Astrocyte (in vitro differentiated cells and primary cell): ENCODE measurements around the gene SUGCT. TPM values are rescaled to one million over a fixed set of nuclear protein-coding genes. Genes with fewer than 3 reads are reported as not detected.

Experiments used
- DNase-seq: peaks from one replicate; pipeline ENCODE4 v3.0.0-alpha.2; 2010; ENCODE audit warnings: low read depth
- FAIRE-seq: peaks from 2 replicates; lab custom pipeline; 2011; peaks lifted over from hg19 to GRCh38; lab: Jason Lieb, UNC
- H2AFZ ChIP-seq: 2 replicates; pipeline ENCODE4 v1.6.0; 2012; ENCODE audit warnings: low read depth, low read length, inconsistent platforms
- H3K27ac ChIP-seq: 2 replicates; pipeline ENCODE4 v1.5.1; 2011; ENCODE audit warnings: low read depth, low read length, inconsistent platforms
- H3K27me3 ChIP-seq: 2 replicates; pipeline ENCODE4 v1.6.0; 2011; ENCODE audit warnings: low read length, inconsistent platforms; ENCODE audit not compliant: insufficient read depth
- H3K36me3 ChIP-seq: 2 replicates; pipeline ENCODE4 v1.5.1; 2011; ENCODE audit warnings: low read length, inconsistent platforms; ENCODE audit not compliant: insufficient read depth
- H3K4me1 ChIP-seq: 2 replicates; pipeline ENCODE4 v1.5.1; 2011; ENCODE audit warnings: low read length, inconsistent platforms; ENCODE audit not compliant: insufficient read depth
- H3K4me2 ChIP-seq: 2 replicates; pipeline ENCODE4 v1.6.0; 2012; ENCODE audit warnings: low read length, inconsistent platforms
- H3K4me3 ChIP-seq: 2 replicates; pipeline ENCODE4 v1.5.1; 2011; ENCODE audit warnings: low read depth, mild to moderate bottlenecking, low read length, inconsistent platforms; ENCODE audit not compliant: insufficient read depth
- H3K79me2 ChIP-seq: 2 replicates; pipeline ENCODE4 v1.6.0; 2012; ENCODE audit warnings: mild to moderate bottlenecking, low read length, inconsistent platforms; ENCODE audit not compliant: insufficient read depth
- H3K9ac ChIP-seq: 2 replicates; pipeline ENCODE4 v1.6.0; 2012; ENCODE audit warnings: mild to moderate bottlenecking, low read length, inconsistent platforms
- H3K9me3 ChIP-seq: 2 replicates; pipeline ENCODE4 v1.5.1; 2012; ENCODE audit warnings: low read depth, mild to moderate bottlenecking, low read length, inconsistent platforms; ENCODE audit not compliant: insufficient read depth
- H4K20me1 ChIP-seq: 2 replicates; pipeline ENCODE4 v1.6.0; 2012; ENCODE audit warnings: low read length, inconsistent platforms; ENCODE audit not compliant: insufficient read depth
- H3K27ac Mint-ChIP-seq: one replicate; pipeline ENCODE4 v1.8.0; 2021; ENCODE audit warnings: mild to moderate bottlenecking, mixed read lengths; ENCODE audit not compliant: unreplicated experiment
- H3K27me3 Mint-ChIP-seq: one replicate; pipeline ENCODE4 v1.8.0; 2021; ENCODE audit warnings: low read depth, mixed read lengths; ENCODE audit not compliant: unreplicated experiment
- H3K36me3 Mint-ChIP-seq: one replicate; pipeline ENCODE4 v1.8.0; 2021; ENCODE audit warnings: low read depth, mixed read lengths; ENCODE audit not compliant: unreplicated experiment
- H3K4me1 Mint-ChIP-seq: one replicate; pipeline ENCODE4 v1.8.0; 2021; ENCODE audit warnings: low read depth, mixed read lengths; ENCODE audit not compliant: unreplicated experiment
- H3K4me3 Mint-ChIP-seq: one replicate; pipeline ENCODE4 v1.8.0; 2021; ENCODE audit warnings: mild to moderate bottlenecking, moderate library complexity, mixed read lengths; ENCODE audit not compliant: unreplicated experiment
- H3K9me3 Mint-ChIP-seq: one replicate; pipeline ENCODE4 v1.8.0; 2021; ENCODE audit warnings: mild to moderate bottlenecking, mixed read lengths; ENCODE audit not compliant: unreplicated experiment
- CTCF ChIP-seq: IDR thresholded peaks from 2 replicates; pipeline ENCODE4 v1.5.1; 2011; ENCODE audit warnings: low read depth, mild to moderate bottlenecking, inconsistent platforms, low read length, moderate library complexity; ENCODE audit not compliant: insufficient read depth
- EZH2 ChIP-seq: IDR thresholded peaks from 2 replicates; pipeline ENCODE4 v1.6.1; 2012; ENCODE audit warnings: mild to moderate bottlenecking, low read length, inconsistent platforms; ENCODE audit not compliant: insufficient read depth
- total RNA-seq: library from RNA; stranded (reverse); gene quantifications from 2 replicates; pipeline ENCODE4 v1.2.1, GENCODE V29; 2021

Gene SUGCT
- total RNA-seq, 1 donor from 2014 or later = 15.5 TPM

- Mint-ChIP-seq H3K27me3 (no peaks in the 10 kb centered on the region), H3K9me3 (no peaks in the 10 kb centered on the region), H3K27ac (no peak overlapping the region), H3K36me3 (no peaks in the 10 kb centered on the region), H3K4me3 (no peak overlapping the region), H3K4me1 (peaks cover 14% of the 10 kb centered on the region)
- Histone ChIP-seq H3K4me2 (no peak overlapping the region), H4K20me1 (no peaks in the 10 kb centered on the region), H3K27ac (no peak overlapping the region), H3K4me3 (no peak overlapping the region), H2AFZ (no peak overlapping the region), H3K9me3 (no peaks in the 10 kb centered on the region), H3K27me3 (no peaks in the 10 kb centered on the region), H3K79me2 (no peaks in the 10 kb centered on the region), H3K36me3 (no peaks in the 10 kb centered on the region), H3K4me1 (no peaks in the 10 kb centered on the region), H3K9ac (no peak overlapping the region)
- no peak for FAIRE-seq
- no peak for DNase-seq
- TF ChIP-seq CTCF = no peak
- no peak for TF ChIP-seq EZH2
These were observed 397.2 kb downstream of the SUGCT start for GRCh38 chr7:40531956-40532355.

- H3K79me2 ChIP-seq = no peaks in the 10 kb centered on the region
- H3K27ac ChIP-seq = no peak overlapping the region
- H4K20me1 ChIP-seq = no peaks in the 10 kb centered on the region
- H3K9ac ChIP-seq = no peak overlapping the region
- H3K27me3 ChIP-seq = no peaks in the 10 kb centered on the region
- H2AFZ ChIP-seq = no peak overlapping the region
- Mint-ChIP-seq H3K36me3 (no peaks in the 10 kb centered on the region), H3K4me3 (no peak overlapping the region), H3K4me1 (peaks cover 7% of the 10 kb centered on the region), H3K27me3 (no peaks in the 10 kb centered on the region), H3K9me3 (no peaks in the 10 kb centered on the region), H3K27ac (no peak overlapping the region)
- no peak overlapping the region for H3K4me3 ChIP-seq
- TF ChIP-seq EZH2 = no peak
- TF ChIP-seq CTCF = no peak
- DNase-seq (no peak), FAIRE-seq (no peak)
- H3K9me3 ChIP-seq = no peaks in the 10 kb centered on the region
- no peaks in the 10 kb centered on the region for H3K36me3 ChIP-seq
- H3K4me1 ChIP-seq = no peaks in the 10 kb centered on the region
- no peak overlapping the region for H3K4me2 ChIP-seq
These were observed 400.9 kb downstream of the SUGCT start for GRCh38 chr7:40535678-40536077.

- H4K20me1 ChIP-seq = no peaks in the 10 kb centered on the region
- no peak overlapping the region for H3K9ac ChIP-seq
- H3K4me1 ChIP-seq = no peaks in the 10 kb centered on the region
- no peak for TF ChIP-seq CTCF
- no peak for TF ChIP-seq EZH2
- H3K27me3 ChIP-seq = no peaks in the 10 kb centered on the region
- H3K79me2 ChIP-seq = no peaks in the 10 kb centered on the region
- H3K27me3 Mint-ChIP-seq = no peaks in the 10 kb centered on the region
- H3K4me1 Mint-ChIP-seq = peaks cover 6% of the 10 kb centered on the region
- no peak overlapping the region for H2AFZ ChIP-seq
- H3K27ac Mint-ChIP-seq = no peak overlapping the region
- no peaks in the 10 kb centered on the region for H3K36me3 ChIP-seq
- no peak overlapping the region for H3K4me3 ChIP-seq
- no peaks in the 10 kb centered on the region for H3K36me3 Mint-ChIP-seq
- no peak overlapping the region for H3K4me2 ChIP-seq
- H3K9me3 ChIP-seq = no peaks in the 10 kb centered on the region
- no peak overlapping the region for H3K27ac ChIP-seq
- no peaks in the 10 kb centered on the region for H3K9me3 Mint-ChIP-seq
- no peak overlapping the region for H3K4me3 Mint-ChIP-seq
- DNase-seq (no peak), FAIRE-seq (peak; percentile 77)
These were observed 401.6 kb downstream of the SUGCT start for GRCh38 chr7:40536421-40536820.
